GM12801 (cell line): ENCODE measurements around the gene ADAMTS9.

Experiments used
- TF ChIP-seq, protein P1 (sequence below): IDR thresholded peaks from one replicate; pipeline ENCODE4 v1.5.1; 2011; ENCODE audit warnings: control low read depth; ENCODE audit not compliant: insufficient read length; ENCODE audit errors: extremely low read depth

Gene ADAMTS9

DNA sequence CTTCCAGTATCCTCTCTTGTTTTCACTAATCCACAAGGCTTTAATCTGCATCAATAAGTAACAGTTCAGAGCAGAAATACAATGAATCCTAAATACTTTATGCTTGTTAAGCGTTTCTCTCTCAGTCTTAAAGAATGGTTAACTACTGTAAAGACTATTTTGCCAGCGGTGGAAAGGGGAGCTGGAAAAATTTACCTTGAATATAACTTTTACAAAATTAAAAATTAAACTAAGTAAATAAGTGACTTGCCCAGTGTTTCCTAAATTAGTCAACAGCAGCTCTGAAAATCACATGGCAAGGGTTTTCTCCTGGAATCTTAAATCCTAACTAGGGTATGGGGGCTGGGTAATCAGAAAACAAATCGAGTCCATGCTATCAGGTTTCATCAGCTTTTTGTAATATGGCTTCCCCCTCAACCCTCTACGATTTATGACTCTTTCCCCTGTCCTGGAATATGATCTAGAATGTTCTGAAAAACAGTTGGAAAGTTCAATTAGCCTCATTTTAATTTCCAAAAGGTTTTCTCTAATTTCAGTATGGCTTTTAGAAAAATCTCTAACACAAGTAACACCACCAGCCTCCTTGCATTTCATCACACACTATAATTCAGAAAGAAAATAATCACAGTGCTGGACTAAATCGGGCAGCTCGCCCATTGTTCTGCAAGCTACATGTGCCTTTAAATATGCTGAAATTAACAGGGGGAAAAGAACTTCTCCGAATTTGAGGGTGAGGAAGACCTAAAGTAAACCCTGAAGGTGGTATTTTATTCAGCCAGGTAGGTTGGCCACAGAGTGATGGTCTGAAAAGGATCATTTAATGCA, 133.5 kb downstream of the ADAMTS9 start:
- TF ChIP-seq, protein P1, sequence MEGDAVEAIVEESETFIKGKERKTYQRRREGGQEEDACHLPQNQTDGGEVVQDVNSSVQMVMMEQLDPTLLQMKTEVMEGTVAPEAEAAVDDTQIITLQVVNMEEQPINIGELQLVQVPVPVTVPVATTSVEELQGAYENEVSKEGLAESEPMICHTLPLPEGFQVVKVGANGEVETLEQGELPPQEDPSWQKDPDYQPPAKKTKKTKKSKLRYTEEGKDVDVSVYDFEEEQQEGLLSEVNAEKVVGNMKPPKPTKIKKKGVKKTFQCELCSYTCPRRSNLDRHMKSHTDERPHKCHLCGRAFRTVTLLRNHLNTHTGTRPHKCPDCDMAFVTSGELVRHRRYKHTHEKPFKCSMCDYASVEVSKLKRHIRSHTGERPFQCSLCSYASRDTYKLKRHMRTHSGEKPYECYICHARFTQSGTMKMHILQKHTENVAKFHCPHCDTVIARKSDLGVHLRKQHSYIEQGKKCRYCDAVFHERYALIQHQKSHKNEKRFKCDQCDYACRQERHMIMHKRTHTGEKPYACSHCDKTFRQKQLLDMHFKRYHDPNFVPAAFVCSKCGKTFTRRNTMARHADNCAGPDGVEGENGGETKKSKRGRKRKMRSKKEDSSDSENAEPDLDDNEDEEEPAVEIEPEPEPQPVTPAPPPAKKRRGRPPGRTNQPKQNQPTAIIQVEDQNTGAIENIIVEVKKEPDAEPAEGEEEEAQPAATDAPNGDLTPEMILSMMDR: no peak

DNA sequence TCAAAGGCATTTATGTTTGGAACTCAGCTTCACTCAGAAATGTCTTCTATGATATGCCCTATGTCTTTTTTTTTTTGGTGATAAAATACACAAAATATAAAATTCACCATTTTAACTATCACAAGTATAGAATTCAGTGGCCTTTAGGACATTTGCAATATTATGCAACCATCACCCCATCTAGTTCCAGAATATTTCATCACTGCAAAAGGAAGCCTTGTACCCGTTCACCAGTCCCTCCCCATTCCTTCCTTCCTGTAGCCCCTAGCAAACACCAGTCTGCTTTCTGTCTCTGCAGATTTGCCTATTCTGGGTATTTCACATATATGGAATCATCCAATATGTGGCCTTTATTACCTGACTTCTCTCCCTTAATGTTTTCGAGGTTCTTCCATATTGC, 134.8 kb downstream of the ADAMTS9 start:
- TF ChIP-seq, protein P1: no peak

DNA sequence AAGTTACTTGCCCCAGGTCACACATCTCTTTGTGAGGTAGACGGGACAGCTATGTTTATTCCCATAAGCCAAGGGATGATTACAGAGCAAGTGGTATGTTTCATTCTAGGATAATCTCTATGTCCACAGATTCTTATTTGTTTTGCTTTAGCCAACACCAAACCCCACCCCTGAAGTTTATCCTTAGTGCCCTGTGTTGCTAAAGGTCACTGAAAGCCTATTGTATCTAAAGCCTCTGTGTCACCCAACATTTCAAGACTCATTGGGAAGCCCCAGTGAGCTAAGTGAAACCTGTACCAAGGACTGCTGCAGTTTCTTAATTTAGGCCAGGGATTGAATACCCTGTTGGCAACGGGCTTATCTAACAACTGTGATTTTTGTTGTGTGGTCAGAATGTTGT, 135.6 kb downstream of the ADAMTS9 start:
- TF ChIP-seq, protein P1: no peak

DNA sequence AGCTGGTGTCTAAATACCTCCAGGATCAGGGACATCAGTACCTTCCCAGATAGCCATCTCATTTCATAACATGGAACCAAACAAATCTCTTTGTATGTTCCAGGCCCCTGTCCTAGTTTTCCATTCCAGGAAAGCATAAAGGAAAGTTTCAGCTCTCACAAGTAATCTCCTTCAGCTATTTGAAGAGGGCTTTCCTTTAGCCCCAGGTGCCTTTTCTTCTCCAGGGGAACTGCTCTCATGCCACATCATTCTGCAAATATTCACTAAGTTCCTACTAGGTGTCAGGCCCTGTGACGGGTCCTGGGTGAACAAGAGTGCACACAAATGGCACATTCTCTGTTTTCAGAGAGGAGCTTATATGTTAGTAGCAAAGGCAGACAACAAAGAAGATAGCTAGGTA, 136.1 kb downstream of the ADAMTS9 start:
- TF ChIP-seq, protein P1: no peak

DNA sequence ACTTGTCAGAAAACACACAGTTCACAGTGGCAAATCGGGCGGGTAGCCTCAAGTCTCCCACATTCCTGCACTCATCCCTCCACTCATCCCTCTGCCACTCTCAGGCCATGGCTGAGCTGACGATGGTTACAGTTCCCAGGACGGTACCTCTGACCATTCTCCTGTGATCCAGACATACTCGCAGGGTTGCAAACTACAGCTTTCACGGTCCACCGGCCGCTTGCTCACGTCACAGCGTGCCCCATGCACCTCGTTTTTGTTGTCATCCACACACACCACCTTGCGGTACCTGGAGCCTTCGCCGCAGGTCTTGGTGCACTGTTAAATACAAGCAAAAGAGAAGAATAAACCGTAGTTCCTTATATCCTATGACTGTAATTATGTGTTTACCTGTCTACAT, 137.1 kb downstream of the ADAMTS9 start:
- TF ChIP-seq, protein P1: no peak

DNA sequence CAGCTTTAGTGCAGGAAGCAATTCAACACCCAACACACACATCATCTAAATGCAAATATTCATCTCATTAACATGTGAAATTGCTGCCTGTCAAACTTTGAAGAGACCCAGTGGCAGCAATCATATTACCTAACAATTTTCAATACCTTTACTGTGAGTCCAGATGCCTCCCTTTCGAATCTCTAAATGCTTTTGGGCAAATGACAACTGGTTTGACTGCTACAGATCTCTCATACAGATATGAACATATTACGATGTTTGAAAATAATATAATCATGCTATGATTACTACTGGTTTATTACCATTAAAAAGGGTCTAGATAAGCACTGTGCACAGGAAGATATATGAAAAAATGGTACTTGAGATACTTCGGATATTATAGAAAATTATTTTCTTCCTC, 137.9 kb downstream of the ADAMTS9 start:
- TF ChIP-seq, protein P1: no peak

DNA sequence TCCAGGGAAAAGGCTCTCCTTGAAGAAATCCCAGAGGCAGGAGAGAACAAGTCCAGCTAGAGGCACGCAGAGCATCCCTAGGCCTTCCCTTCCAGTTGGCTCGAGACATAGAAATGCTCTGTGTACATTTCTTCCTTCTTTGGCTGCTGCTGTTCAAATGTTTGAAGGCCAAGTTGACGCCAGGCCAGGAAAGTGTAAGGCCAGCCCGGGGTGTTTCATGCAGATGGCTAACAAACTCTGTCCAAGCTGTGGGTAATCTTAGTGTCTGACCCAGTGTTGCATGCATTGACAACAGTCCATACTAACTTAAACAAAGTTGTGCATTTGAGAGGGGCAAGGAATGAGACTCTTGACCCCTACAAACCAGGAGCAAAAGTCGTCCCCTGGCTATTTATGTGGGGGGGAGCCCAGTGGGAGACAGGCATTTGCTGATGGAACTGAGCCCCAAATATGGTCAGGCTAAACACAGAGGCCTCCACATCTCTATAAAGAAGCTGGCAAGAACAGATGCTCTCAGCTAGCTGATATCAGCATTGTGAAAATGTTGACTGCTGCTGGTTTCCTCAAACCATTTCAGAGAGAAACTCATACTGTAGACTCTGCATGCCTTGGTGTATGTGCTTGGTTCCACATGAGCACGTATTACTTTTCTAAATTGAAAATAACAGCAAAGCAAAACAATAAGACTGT, 139.5 kb downstream of the ADAMTS9 start:
- TF ChIP-seq, protein P1: no peak
